HG03025 (cell line): ENCODE measurements around the gene FCGBP.
"Not testable (repeated sequence)": the region's sequence is repeated elsewhere in the genome, so short reads cannot be mapped to it uniquely, and the experiment has no call there.

Experiments used
- ATAC-seq: cut with Tn5 transposase; IDR thresholded peaks from one replicate; pipeline ENCODE4 v1.9.1; 2021; ENCODE audit warnings: mild to moderate bottlenecking, moderate library complexity; ENCODE audit not compliant: unreplicated experiment, low FRiP score

Gene FCGBP

GRCh38 chr19:39923862-39924261, 10.6 kb downstream of the FCGBP start:
- ATAC-seq = no peak

GRCh38 chr19:39919976-39920375, 14.5 kb downstream of the FCGBP start:
- ATAC-seq = no peak

- ATAC-seq = no peak
Observed at GRCh38 chr19:39918183-39918651, 16.2 kb downstream of the FCGBP start.

- ATAC-seq = no peak
Observed at GRCh38 chr19:39917561-39918182, 16.8 kb downstream of the FCGBP start.

- ATAC-seq = no peak
Observed at GRCh38 chr19:39916851-39917396, 17.5 kb downstream of the FCGBP start.

- ATAC-seq = no peak
Observed at GRCh38 chr19:39916236-39916635, 18.2 kb downstream of the FCGBP start.

- no peak for ATAC-seq
Observed at GRCh38 chr19:39915848-39916215, 18.6 kb downstream of the FCGBP start.

- ATAC-seq = no peak
Observed at GRCh38 chr19:39915101-39915847, 19.2 kb downstream of the FCGBP start.

GRCh38 chr19:39913682-39914333, 20.6 kb downstream of the FCGBP start:
- ATAC-seq = no peak

- no peak for ATAC-seq
Observed at GRCh38 chr19:39908803-39909202, 25.6 kb downstream of the FCGBP start.

GRCh38 chr19:39906820-39907611, 27.4 kb downstream of the FCGBP start:
- no peak for ATAC-seq

- no peak for ATAC-seq
Observed at GRCh38 chr19:39906283-39906682, 28.2 kb downstream of the FCGBP start.

GRCh38 chr19:39903486-39904091, 30.8 kb downstream of the FCGBP start:
- ATAC-seq = not testable (repeated sequence)

- not testable (repeated sequence) for ATAC-seq
Observed at GRCh38 chr19:39902326-39902725, 32.1 kb downstream of the FCGBP start.

- ATAC-seq = not testable (repeated sequence)
Observed at GRCh38 chr19:39901681-39902080, 32.8 kb downstream of the FCGBP start.

- not testable (repeated sequence) for ATAC-seq
Observed at GRCh38 chr19:39898858-39899257, 35.6 kb downstream of the FCGBP start.

GRCh38 chr19:39897511-39898245, 36.8 kb downstream of the FCGBP start:
- not testable (repeated sequence) for ATAC-seq

- not testable (repeated sequence) for ATAC-seq
Observed at GRCh38 chr19:39895096-39895495, 39.3 kb downstream of the FCGBP start.

- not testable (repeated sequence) for ATAC-seq
Observed at GRCh38 chr19:39894236-39894606, 40.2 kb downstream of the FCGBP start.
